Measurements from ENCODE around the gene DSCAML1.

- no peak for TF ChIP-seq CTCF (IDR thresholded peaks at IDR 0.05)
- TF ChIP-seq POLR2A (IDR thresholded peaks at IDR 0.05) = no peak
- no peak for TF ChIP-seq EP300 (IDR thresholded peaks at IDR 0.05)
Measured at GRCh38 chr11:117428856-117429229, 368.2 kb downstream of the DSCAML1 start.

All from tibial nerve (tissue), 4 donors.